ENCODE data around the gene SNED1. TPM values are rescaled to one million over a fixed set of nuclear protein-coding genes. Genes with fewer than 3 reads are reported as not detected.

Gene SNED1
- total RNA-seq, 4 donors from 2014 or later: 5.6 to 31.9 (median 13.2) TPM

- Histone ChIP-seq H3K4me1 (peaks cover 30% of the 10 kb centered on the region), H3K4me3 (no peak overlapping the region), H3K36me3 (no peaks in the 10 kb centered on the region), H3K27ac (no peak overlapping the region), H3K27me3 (no peaks in the 10 kb centered on the region), H3K9me3 (no peaks in the 10 kb centered on the region)
- DNase-seq (ENCODE audit: low spot score in 2 of 2): peak in 1 of 2 donors; percentile 59
- TF ChIP-seq EP300 (IDR thresholded peaks at IDR 0.05): no peak
- no peak for TF ChIP-seq CTCF (IDR thresholded peaks at IDR 0.05)
- TF ChIP-seq POLR2A (IDR thresholded peaks at IDR 0.05): no peak
- TF ChIP-seq POLR2AphosphoS5 (IDR thresholded peaks at IDR 0.05): no peak
- WGBS: 80% methylated on average over 4 of the region's 15 CpGs
These were observed 33.6 kb upstream of the SNED1 start for GRCh38 chr2:240964704-240965295.

GRCh38 chr2:240965296-240965904 is 33.0 kb upstream of the SNED1 start:
- Histone ChIP-seq H3K27ac (no peak overlapping the region), H3K4me1 (peaks cover 24% of the 10 kb centered on the region), H3K4me3 (no peak overlapping the region), H3K9me3 (no peaks in the 10 kb centered on the region), H3K27me3 (no peaks in the 10 kb centered on the region), H3K36me3 (no peaks in the 10 kb centered on the region)
- 82% methylated on average over 13 of the region's 22 CpGs for whole genome bisulfite sequencing
- TF ChIP-seq POLR2A (IDR thresholded peaks at IDR 0.05) (no peak), POLR2AphosphoS5 (IDR thresholded peaks at IDR 0.05) (no peak), EP300 (IDR thresholded peaks at IDR 0.05) (no peak), CTCF (IDR thresholded peaks at IDR 0.05) (no peak)
- peak in 1 of 2 donors; percentile 72 for DNase-seq (ENCODE audit: low spot score in 2 of 2)

GRCh38 chr2:240965905-240966456 is 32.4 kb upstream of the SNED1 start:
- WGBS: no CpG with 5 or more reads among the region's 28 CpGs
- H3K27ac ChIP-seq: no peak overlapping the region

GRCh38 chr2:240966457-240966905 is 31.9 kb upstream of the SNED1 start:
- peaks cover 2% of the 10 kb centered on the region for H3K27me3 ChIP-seq
- WGBS: 100% methylated on average over 1 of the region's 10 CpGs
- peak in 1 of 2 donors; percentile 77 for DNase-seq (ENCODE audit: low spot score in 2 of 2)

More at GRCh38 chr2:240965905-240966456, 32.4 kb upstream of the SNED1 start:
- no peak for TF ChIP-seq POLR2A (IDR thresholded peaks at IDR 0.05)
- no peak for TF ChIP-seq POLR2AphosphoS5 (IDR thresholded peaks at IDR 0.05)
- TF ChIP-seq CTCF (IDR thresholded peaks at IDR 0.05): no peak
- TF ChIP-seq EP300 (IDR thresholded peaks at IDR 0.05): no peak
- no peak for DNase-seq (ENCODE audit: low spot score in 2 of 2)
- H3K9me3 ChIP-seq: no peaks in the 10 kb centered on the region
- no peaks in the 10 kb centered on the region for H3K27me3 ChIP-seq
- H3K36me3 ChIP-seq: no peaks in the 10 kb centered on the region
- H3K4me3 ChIP-seq: no peak overlapping the region
- H3K4me1 ChIP-seq: peaks cover 18% of the 10 kb centered on the region

GRCh38 chr2:240966906-240967680 is 31.3 kb upstream of the SNED1 start:
- TF ChIP-seq CTCF (IDR thresholded peaks at IDR 0.05) (no peak), EP300 (IDR thresholded peaks at IDR 0.05) (no peak), POLR2AphosphoS5 (IDR thresholded peaks at IDR 0.05) (no peak), POLR2A (IDR thresholded peaks at IDR 0.05) (no peak)
- Histone ChIP-seq H3K9me3 (no peaks in the 10 kb centered on the region), H3K4me3 (no peak overlapping the region), H3K4me1 (peaks cover 14% of the 10 kb centered on the region), H3K27ac (no peak overlapping the region), H3K36me3 (no peaks in the 10 kb centered on the region), H3K27me3 (peaks cover 2% of the 10 kb centered on the region)
- 87% methylated on average over 12 of the region's 32 CpGs for WGBS
- DNase-seq (ENCODE audit: low spot score in 2 of 2): peak; percentile 59 to 76

More at GRCh38 chr2:240966457-240966905, 31.9 kb upstream of the SNED1 start:
- Histone ChIP-seq H3K4me3 (no peak overlapping the region), H3K36me3 (no peaks in the 10 kb centered on the region), H3K27ac (no peak overlapping the region), H3K4me1 (peaks cover 17% of the 10 kb centered on the region), H3K9me3 (no peaks in the 10 kb centered on the region)
- TF ChIP-seq EP300 (IDR thresholded peaks at IDR 0.05) (no peak), POLR2AphosphoS5 (IDR thresholded peaks at IDR 0.05) (no peak), POLR2A (IDR thresholded peaks at IDR 0.05) (no peak)

All from suprapubic skin (tissue), 4 donors.